ENCODE data around the gene COX4I2. TPM values are rescaled to one million over a fixed set of nuclear protein-coding genes. Genes with fewer than 3 reads are reported as not detected.
A peak's percentile ranks its signal among the peaks of the same experiment; 100 is the strongest.

Gene COX4I2
- total RNA-seq, 2 donors from 2014 or later, result 4.9 TPM; not detected in 1

DNA sequence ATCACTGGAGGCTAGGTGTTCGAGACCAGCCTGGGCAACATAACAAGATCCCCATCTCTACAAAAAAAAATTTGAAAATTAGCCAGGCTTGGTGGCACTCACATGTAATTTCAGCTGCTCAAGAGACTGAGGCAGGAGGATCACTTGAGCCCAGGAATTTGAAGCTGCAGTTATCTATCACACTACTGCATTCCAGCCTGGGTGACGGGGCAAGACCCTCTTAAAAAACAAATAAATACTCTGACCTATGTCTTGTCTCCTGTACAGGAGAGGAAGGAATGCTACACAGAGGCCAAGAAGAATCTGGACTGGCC, 25.8 kb downstream of the COX4I2 start:
- no peak for ATAC-seq (ENCODE audit: insufficient number of reproducible peaks, low FRiP score, low read depth)
- peaks cover 42 to 60% of the 10 kb centered on the region in 2 donors for H3K4me1 ChIP-seq (ENCODE audit: control insufficient read depth in 1 of 2, low read depth in 2 of 2)
- TF ChIP-seq, protein P1, sequence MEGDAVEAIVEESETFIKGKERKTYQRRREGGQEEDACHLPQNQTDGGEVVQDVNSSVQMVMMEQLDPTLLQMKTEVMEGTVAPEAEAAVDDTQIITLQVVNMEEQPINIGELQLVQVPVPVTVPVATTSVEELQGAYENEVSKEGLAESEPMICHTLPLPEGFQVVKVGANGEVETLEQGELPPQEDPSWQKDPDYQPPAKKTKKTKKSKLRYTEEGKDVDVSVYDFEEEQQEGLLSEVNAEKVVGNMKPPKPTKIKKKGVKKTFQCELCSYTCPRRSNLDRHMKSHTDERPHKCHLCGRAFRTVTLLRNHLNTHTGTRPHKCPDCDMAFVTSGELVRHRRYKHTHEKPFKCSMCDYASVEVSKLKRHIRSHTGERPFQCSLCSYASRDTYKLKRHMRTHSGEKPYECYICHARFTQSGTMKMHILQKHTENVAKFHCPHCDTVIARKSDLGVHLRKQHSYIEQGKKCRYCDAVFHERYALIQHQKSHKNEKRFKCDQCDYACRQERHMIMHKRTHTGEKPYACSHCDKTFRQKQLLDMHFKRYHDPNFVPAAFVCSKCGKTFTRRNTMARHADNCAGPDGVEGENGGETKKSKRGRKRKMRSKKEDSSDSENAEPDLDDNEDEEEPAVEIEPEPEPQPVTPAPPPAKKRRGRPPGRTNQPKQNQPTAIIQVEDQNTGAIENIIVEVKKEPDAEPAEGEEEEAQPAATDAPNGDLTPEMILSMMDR (IDR thresholded peaks at IDR 0.05), result no peak
- no peaks in the 10 kb centered on the region for H3K27me3 ChIP-seq (replicated peaks; ENCODE audit: insufficient read depth)
- H3K27ac ChIP-seq, result peak overlapping the region; percentile 76 to 92
- no peak overlapping the region for H3K4me3 ChIP-seq
- no peak for DNase-seq (ENCODE audit: low spot score)
- no peaks in the 10 kb centered on the region for H3K9me3 ChIP-seq
- H3K36me3 ChIP-seq, result peaks cover 18% of the 10 kb centered on the region

DNA sequence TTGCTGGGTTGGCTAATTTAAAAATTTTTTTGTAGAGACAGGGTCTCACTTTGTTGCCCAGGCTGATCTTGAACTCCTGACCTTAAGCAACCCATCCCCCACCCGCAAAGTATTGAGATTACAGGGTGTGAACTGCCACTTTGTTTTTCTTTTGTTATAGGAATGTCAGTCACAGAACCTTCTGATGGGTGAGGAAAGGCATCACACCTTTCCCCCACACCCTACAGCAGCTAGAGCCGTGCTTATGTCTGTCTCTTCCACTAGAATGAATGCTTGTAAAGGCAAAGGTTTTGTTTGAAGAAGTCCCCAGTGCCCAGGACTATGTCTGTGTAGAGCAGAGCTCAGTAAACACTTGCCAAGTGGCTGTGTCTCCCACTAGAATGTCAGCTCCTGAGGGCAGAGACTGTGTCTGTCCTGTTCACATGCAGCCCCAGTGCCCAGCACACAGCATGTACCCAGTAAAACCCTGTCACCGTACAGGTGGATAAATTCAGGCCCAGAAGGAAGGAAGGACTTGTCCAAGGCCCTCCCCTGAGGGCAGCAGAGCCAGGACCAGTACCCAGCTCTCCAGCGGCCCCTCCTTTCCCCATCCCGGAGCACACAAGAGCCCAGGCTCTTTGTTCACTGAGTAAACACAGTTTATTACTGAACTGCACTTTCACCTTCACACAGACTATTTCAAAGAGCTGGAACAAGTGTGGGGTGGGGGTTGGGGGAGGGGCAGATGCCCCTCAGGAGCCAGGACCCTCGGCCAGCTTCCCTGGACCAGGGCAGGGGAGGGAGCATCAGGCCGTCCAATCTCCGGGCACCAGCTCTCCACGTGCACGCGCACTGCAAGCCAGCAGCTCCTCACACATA, 26.4 kb downstream of the COX4I2 start:
- no peak for ATAC-seq (ENCODE audit: insufficient number of reproducible peaks, low FRiP score, low read depth)
- DNase-seq (ENCODE audit: low spot score), result no peak
- TF ChIP-seq, protein P1 (IDR thresholded peaks at IDR 0.05), result no peak
- peaks cover 18% of the 10 kb centered on the region for H3K36me3 ChIP-seq
- no peak overlapping the region for H3K4me3 ChIP-seq
- no peaks in the 10 kb centered on the region for H3K9me3 ChIP-seq
- H3K27me3 ChIP-seq (replicated peaks; ENCODE audit: insufficient read depth), result no peaks in the 10 kb centered on the region
- H3K27ac ChIP-seq, result peak overlapping the region; percentile 76 to 92
- H3K4me1 ChIP-seq (ENCODE audit: control insufficient read depth in 1 of 2, low read depth in 2 of 2), result peaks cover 48 to 66% of the 10 kb centered on the region in 2 donors

DNA sequence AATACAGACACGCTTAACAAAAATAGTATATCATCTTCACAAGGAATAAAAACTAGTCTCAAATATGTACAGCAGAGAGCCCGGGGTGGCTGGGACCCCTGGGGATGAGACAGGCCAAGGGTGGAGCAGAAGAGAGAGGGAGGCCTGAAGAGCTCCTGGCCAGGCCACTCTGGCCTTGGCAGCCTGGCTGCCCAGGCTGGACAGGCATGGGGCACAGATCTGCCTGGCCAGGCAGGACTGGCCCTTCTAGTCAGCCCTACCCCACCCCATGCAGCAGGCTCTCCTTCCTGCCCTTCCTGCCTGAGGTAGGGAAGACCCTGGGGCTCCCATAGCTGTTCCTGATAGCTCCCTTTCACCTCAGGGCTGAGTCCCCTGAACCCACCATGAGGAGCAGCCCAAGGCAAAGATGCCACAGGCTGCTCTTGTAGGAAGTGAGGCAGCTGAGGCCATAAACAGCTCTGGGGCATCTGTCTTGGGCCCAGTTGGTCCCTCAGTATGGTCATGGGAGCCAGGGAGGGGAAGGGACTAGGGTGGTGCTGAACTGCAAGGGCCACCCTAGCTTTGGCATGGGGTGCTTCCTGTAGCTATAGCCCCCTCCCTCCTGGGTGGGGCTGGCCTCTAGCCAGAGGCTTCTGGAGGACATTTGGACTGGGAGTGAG, 27.1 kb downstream of the COX4I2 start:
- no peak overlapping the region for H3K4me3 ChIP-seq
- DNase-seq (ENCODE audit: low spot score) (no peak), ATAC-seq (ENCODE audit: insufficient number of reproducible peaks, low FRiP score, low read depth) (no peak)
- TF ChIP-seq, protein P1 (IDR thresholded peaks at IDR 0.05), result no peak
- H3K36me3 ChIP-seq, result peaks cover 18% of the 10 kb centered on the region
- H3K9me3 ChIP-seq, result no peaks in the 10 kb centered on the region
- H3K27me3 ChIP-seq (replicated peaks; ENCODE audit: insufficient read depth), result no peaks in the 10 kb centered on the region
- H3K27ac ChIP-seq, result peak overlapping the region; percentile 76 to 92
- peaks cover 55 to 74% of the 10 kb centered on the region in 2 donors for H3K4me1 ChIP-seq (ENCODE audit: control insufficient read depth in 1 of 2, low read depth in 2 of 2)

DNA sequence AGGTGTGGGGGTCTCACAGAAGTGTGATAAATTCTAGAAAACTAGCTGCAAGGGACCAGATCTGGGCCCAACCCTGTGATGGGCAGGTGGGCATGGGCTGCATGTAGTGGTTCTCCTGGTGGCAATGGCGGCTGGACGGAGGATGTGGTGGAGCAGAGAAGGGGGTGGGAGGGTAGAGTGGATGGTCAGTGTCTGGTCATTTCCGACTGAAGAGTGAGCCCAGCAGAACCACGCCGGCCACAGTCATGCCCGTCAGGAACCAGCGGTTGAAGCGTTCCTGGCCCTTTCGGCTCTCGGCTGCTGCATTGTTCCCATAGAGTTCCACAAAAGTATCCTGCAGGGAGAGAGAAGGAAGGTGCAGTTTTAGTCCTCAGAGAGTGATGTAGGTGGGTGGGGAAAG, 28.0 kb downstream of the COX4I2 start:
- H3K27ac ChIP-seq, result peak overlapping the region; percentile 76 to 92
- H3K9me3 ChIP-seq, result no peaks in the 10 kb centered on the region
- ATAC-seq (ENCODE audit: insufficient number of reproducible peaks, low FRiP score, low read depth) (no peak), DNase-seq (ENCODE audit: low spot score) (no peak)
- no peak overlapping the region for H3K4me3 ChIP-seq
- H3K4me1 ChIP-seq (ENCODE audit: control insufficient read depth in 1 of 2, low read depth in 2 of 2), result peaks cover 63 to 83% of the 10 kb centered on the region in 2 donors
- peaks cover 18% of the 10 kb centered on the region for H3K36me3 ChIP-seq
- TF ChIP-seq, protein P1 (IDR thresholded peaks at IDR 0.05), result no peak
- H3K27me3 ChIP-seq (replicated peaks; ENCODE audit: insufficient read depth), result no peaks in the 10 kb centered on the region

DNA sequence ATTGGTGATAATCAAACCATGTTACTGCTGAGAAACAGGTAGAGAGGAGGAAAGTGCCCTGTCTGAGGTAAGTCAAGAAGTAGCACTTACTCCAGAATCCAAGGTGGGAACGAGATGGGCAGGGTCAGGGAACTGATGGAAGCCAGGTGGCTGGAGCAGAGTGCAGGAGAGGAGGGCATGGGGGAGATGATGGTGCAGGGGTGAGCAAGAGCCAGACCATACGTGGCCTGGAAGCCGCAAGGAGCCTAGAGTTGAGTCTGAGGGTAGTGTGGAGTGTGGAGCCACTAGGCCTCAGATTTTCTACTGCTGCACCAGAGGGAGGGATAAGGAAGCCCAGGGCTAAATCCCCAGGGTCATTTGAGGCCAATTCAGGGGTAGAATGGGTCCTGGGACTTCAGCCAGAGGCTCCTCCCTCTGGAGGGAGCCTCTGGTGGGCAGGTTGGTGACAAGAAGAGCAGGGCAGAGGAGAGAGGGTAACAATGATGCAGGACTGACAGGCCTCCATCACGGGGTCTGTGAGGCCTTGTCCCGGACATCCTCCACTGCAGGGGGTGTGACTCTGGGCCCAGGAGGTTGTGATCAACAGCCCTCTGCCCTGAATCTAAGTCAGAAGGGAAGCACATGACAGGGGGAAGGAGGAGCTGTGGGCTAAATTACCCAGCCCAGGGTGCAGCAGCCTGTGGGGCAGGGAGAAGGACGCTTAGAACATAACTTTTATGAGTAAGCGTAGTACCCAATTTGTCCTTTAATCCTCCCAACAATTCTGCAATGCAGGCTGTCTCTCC, 28.7 kb downstream of the COX4I2 start:
- no peaks in the 10 kb centered on the region for H3K9me3 ChIP-seq
- ATAC-seq (ENCODE audit: insufficient number of reproducible peaks, low FRiP score, low read depth) (no peak), DNase-seq (ENCODE audit: low spot score) (no peak)
- H3K27ac ChIP-seq, result peak overlapping the region; percentile 23 to 92
- H3K4me3 ChIP-seq, result no peak overlapping the region
- H3K27me3 ChIP-seq (replicated peaks; ENCODE audit: insufficient read depth), result no peaks in the 10 kb centered on the region
- H3K36me3 ChIP-seq, result peaks cover 18% of the 10 kb centered on the region
- H3K4me1 ChIP-seq (ENCODE audit: control insufficient read depth in 1 of 2, low read depth in 2 of 2), result peaks cover 67 to 90% of the 10 kb centered on the region in 2 donors
- TF ChIP-seq, protein P1 (IDR thresholded peaks at IDR 0.05), result no peak
